ENCODE results near the gene LAMB1.
"Not testable (repeated sequence)": the region's sequence is repeated elsewhere in the genome, so short reads cannot be mapped to it uniquely, and the experiment has no call there.

The LAMB1 gene

GRCh38 chr7:107920048-107920772 lies 82.8 kb downstream of the LAMB1 start:
- DNase-seq = no peak

GRCh38 chr7:107918948-107919347 lies 84.0 kb downstream of the LAMB1 start:
- no peak for DNase-seq

- DNase-seq = no peak
These were observed 85.0 kb downstream of the LAMB1 start for GRCh38 chr7:107917763-107918651.

- no peak for DNase-seq
These were observed 87.4 kb downstream of the LAMB1 start for GRCh38 chr7:107915541-107915940.

- DNase-seq = no peak
These were observed 88.1 kb downstream of the LAMB1 start for GRCh38 chr7:107914831-107915230.

- no peak for DNase-seq
These were observed 89.1 kb downstream of the LAMB1 start for GRCh38 chr7:107913851-107914250.

- no peak for DNase-seq
These were observed 91.0 kb downstream of the LAMB1 start for GRCh38 chr7:107911981-107912380.

- no peak for DNase-seq
These were observed 93.5 kb downstream of the LAMB1 start for GRCh38 chr7:107909445-107909844.

- DNase-seq = no peak
These were observed 95.2 kb downstream of the LAMB1 start for GRCh38 chr7:107907790-107908189.

GRCh38 chr7:107902381-107902780 lies 100.6 kb downstream of the LAMB1 start:
- DNase-seq = no peak

- DNase-seq = no peak
These were observed 102.4 kb downstream of the LAMB1 start for GRCh38 chr7:107900496-107901015.

- DNase-seq = no peak
These were observed 103.9 kb downstream of the LAMB1 start for GRCh38 chr7:107898997-107899594.

- DNase-seq = not testable (repeated sequence)
These were observed 110.6 kb downstream of the LAMB1 start for GRCh38 chr7:107892367-107892741.

- no peak for DNase-seq
These were observed 111.2 kb downstream of the LAMB1 start for GRCh38 chr7:107891636-107892366.

- DNase-seq = peak; percentile 58 to 97 (median 90)
These were observed 111.9 kb downstream of the LAMB1 start, which contains the start of gene DLD for GRCh38 chr7:107890962-107891635. DLD (plus strand) TSS chr7:107891183; CDS start chr7:107891251, 68 bp downstream.

GRCh38 chr7:107890493-107890961 lies 112.4 kb downstream of the LAMB1 start:
- DNase-seq = no peak

- DNase-seq = no peak
These were observed 113.0 kb downstream of the LAMB1 start for GRCh38 chr7:107889992-107890391.

GRCh38 chr7:107887827-107888226 lies 115.1 kb downstream of the LAMB1 start:
- not testable (repeated sequence) for DNase-seq

GRCh38 chr7:107884066-107884818 lies 118.7 kb downstream of the LAMB1 start:
- no peak for DNase-seq

GRCh38 chr7:107882766-107883165 lies 120.2 kb downstream of the LAMB1 start:
- no peak for DNase-seq
